Spleen (tissue), 13 donors: ENCODE results near the gene ZNF605. TPM values are rescaled to one million over a fixed set of nuclear protein-coding genes. Genes with fewer than 3 reads are reported as not detected.

Experiments
- DNase-seq: peaks from one replicate; pipeline ENCODE4 v3.0.0-alpha.2; 2020
- H3K27ac ChIP-seq, 8 donors: fragments of 200-600 bp; sonication (generic) in 7 of 8; 1 replicate in 4 of 8; 2 replicates in 4 of 8; pipeline versions ENCODE4 v1.5.0 to v1.8.0; 2016 to 2021; ENCODE audit warnings: inconsistent platforms in 4 of 8, mild to moderate bottlenecking in 4 of 8, moderate library complexity in 1 of 8
- H3K27me3 ChIP-seq, 7 donors: fragments of 200-600 bp; sonication (generic) in 6 of 7; replicated peaks in 1 of 7; 1 replicate in 4 of 7; 2 replicates in 3 of 7; pipeline versions ENCODE4 v1.5.0 to v1.8.0; 2016 to 2021; ENCODE audit warnings: inconsistent platforms in 3 of 7, mild to moderate bottlenecking in 1 of 7
- H3K36me3 ChIP-seq, 6 donors: fragments of 200-600 bp; sonication (generic) in 5 of 6; 1 replicate in 4 of 6; 2 replicates in 2 of 6; pipeline versions ENCODE4 v1.5.0 to v1.8.0; 2016 to 2021; ENCODE audit warnings: inconsistent platforms in 2 of 6
- H3K4me1 ChIP-seq, 6 donors: fragments of 200-600 bp; sonication (generic) in 5 of 6; 1 replicate in 3 of 6; 2 replicates in 3 of 6; pipeline versions ENCODE4 v1.5.0 to v1.8.0; 2016 to 2021; ENCODE audit warnings: inconsistent platforms in 3 of 6
- H3K4me3 ChIP-seq, 8 donors: fragments of 200-600 bp; sonication (generic) in 7 of 8; 1 replicate in 4 of 8; 2 replicates in 4 of 8; pipeline versions ENCODE4 v1.5.0 to v1.8.0; 2016 to 2021; ENCODE audit warnings: inconsistent platforms in 4 of 8, mild to moderate bottlenecking in 4 of 8, moderate library complexity in 2 of 8
- H3K9me3 ChIP-seq, 8 donors: fragments of 200-600 bp; sonication (generic) in 7 of 8; 1 replicate in 4 of 8; 2 replicates in 4 of 8; pipeline versions ENCODE4 v1.5.0 to v1.8.0; 2016 to 2021; ENCODE audit warnings: inconsistent platforms in 4 of 8
- CTCF ChIP-seq, 11 experiments: fragments of 200-600 bp in 7 of 11; fragments of 450-650 bp in 4 of 11; sonication (generic) in 4 of 11; IDR thresholded peaks in 8 of 11; conservative IDR thresholded peaks in 3 of 11; 1 replicate in 7 of 11; 2 replicates in 4 of 11; pipeline versions ENCODE4 v1.4.0 to v1.8.0; 2016 to 2021; ENCODE audit warnings: antibody characterized with exemption in 11 of 11, inconsistent platforms in 4 of 11, mild to moderate bottlenecking in 1 of 11
- POLR2A ChIP-seq, 3 donors: fragments of 450-650 bp; IDR thresholded peaks; one replicate each; pipeline ENCODE4 v1.5.1; 2017; ENCODE audit warnings: antibody characterized with exemption in 3 of 3, mild to moderate bottlenecking in 1 of 3
- POLR2AphosphoS5 ChIP-seq, 3 donors: sonication (generic); formaldehyde crosslinking; IDR thresholded peaks; one replicate each; pipeline ENCODE4 v1.5.1; 2017; ENCODE audit warnings: antibody characterized with exemption in 3 of 3
- WGBS, 5 donors: extraction: QIAGEN DNeasy Blood & Tissue Kit in 3 of 5; methylation state at CpG; one replicate each; pipeline versions ENCODE4 v1.1.5 to v1.1.7; 2013 to 2018; 5-methylcytosine and 5-hydroxymethylcytosine counted together
- intact Hi-C: fragments of 100-400 bp; cut with DNase I; formaldehyde crosslinking; loops from one replicate; pipeline ENCODE4 v1.15.0; 2023; ENCODE audit warnings: low total_unique reads
- long read RNA-seq, 2 donors: transcript quantifications; one replicate each; lab custom pipeline, GENCODE V29; 2026
- polyA plus RNA-seq, 3 donors: library from polyadenylated mRNA; stranded (reverse); fragments of 200-250 nt; gene quantifications; one replicate each; pipeline ENCODE4 v1.2.1, GENCODE V29; 2013
- total RNA-seq, 7 donors: library from RNA; depleted of rRNA in 3 of 7; stranded (reverse); fragments of >200 nt in 3 of 7; fragmentation: NEBNext Ultra II Directional in 4 of 7; extraction: Animal tissue kit (Norgen Biotek cat#: 25700) in 4 of 7; gene quantifications; one replicate each; pipeline versions ENCODE4 v1.1.0 to v1.2.1, GENCODE V29; 2016 to 2021
- donor health status: healthy with polysubstance abuse.
- donor health status: DM: no; HTN: no; CAD: no; lungs with moderate emphysema.
- donor health status: DM: no; HTN: no; CAD: no.
- donor health status: Bipolar disorder and iron deficiency.
- donor health status: healthy.
- donor health status: DM: no; HTN: no; CAD: no.
- donor health status: DM: yes; HTN: yes; CAD: no.

Gene ZNF605
- total RNA-seq: 10 to 100 TPM; 11.0 to 18.9 (median 12.5) TPM
- polyA plus RNA-seq: 1 to 10 TPM; 1.6 to 3.3 (median 1.9) TPM
- long read RNA-seq, donor 1: 0 reads
- long read RNA-seq, donor 2, partial matches to known transcripts: 5 of 11 reads
- long read RNA-seq, donor 2, other reads (novel, unspliced or antisense): 6 of 11 reads

- peak; percentile 95 for DNase-seq
- Histone ChIP-seq H3K4me1 (peaks cover 7 to 38% (median 23%) of the 10 kb centered on the region in 6 donors), H3K4me3 (peak within 1 kb of the TSS; percentile 51 to 81 (median 76)), H3K27me3 (no peaks in the 10 kb centered on the region), H3K9me3 (peaks cover 0 to 41% (median 28%) of the 10 kb centered on the region in 8 donors), H3K27ac (peak within 1 kb of the TSS; percentile 84 to 96 (median 90)), H3K36me3 (peaks cover 0 to 12% (median 0%) of the 10 kb centered on the region in 6 donors)
- WGBS, 5 donors: 1 to 2% (median 2%) methylated on average over 38 to 67 of the region's 67 CpGs
- intact Hi-C loops: no loop called here
- no peak for TF ChIP-seq CTCF (IDR thresholded peaks at IDR 0.05 in 8 of 11, conservative IDR thresholded peaks at IDR 0.05 in 3 of 11)
- TF ChIP-seq POLR2A (IDR thresholded peaks at IDR 0.05): no peak
- peak; percentile 86 to 89 (median 88) for TF ChIP-seq POLR2AphosphoS5 (IDR thresholded peaks at IDR 0.05)
Observed at GRCh38 chr12:132956011-132956788, at the start of gene ZNF605. Gene ZNF605 (minus strand): TSS chr12:132956306. CDS start chr12:132945635, 10,671 bp downstream.

GRCh38 chr12:132998741-132999140, 42.6 kb upstream of the ZNF605 start:
- intact Hi-C loops: no loop called here
- H3K27ac ChIP-seq: no peak overlapping the region
- peaks cover 4 to 98% (median 33%) of the 10 kb centered on the region in 6 donors for H3K36me3 ChIP-seq
- no peaks in the 10 kb centered on the region for H3K27me3 ChIP-seq
- no peak for TF ChIP-seq POLR2A (IDR thresholded peaks at IDR 0.05)
- TF ChIP-seq CTCF (IDR thresholded peaks at IDR 0.05 in 8 of 11, conservative IDR thresholded peaks at IDR 0.05 in 3 of 11): no peak
- no peak for TF ChIP-seq POLR2AphosphoS5 (IDR thresholded peaks at IDR 0.05)
- DNase-seq: no peak
- H3K9me3 ChIP-seq: peaks cover 45 to 100% (median 100%) of the 10 kb centered on the region in 8 donors
- no peaks in the 10 kb centered on the region for H3K4me1 ChIP-seq
- 32 to 54% (median 50%) methylated on average over 1 of the region's 1 CpG for WGBS, 5 donors
- no peak overlapping the region for H3K4me3 ChIP-seq

- peaks cover 9 to 29% (median 23%) of the 10 kb centered on the region in 6 donors for H3K4me1 ChIP-seq
- 3 to 8% (median 4%) methylated on average over 8 to 11 of the region's 11 CpGs for WGBS, 5 donors
- H3K9me3 ChIP-seq: peaks cover 9 to 46% (median 37%) of the 10 kb centered on the region in 8 donors
- no peaks in the 10 kb centered on the region for H3K27me3 ChIP-seq
- no peak for DNase-seq
- no peak for TF ChIP-seq CTCF (IDR thresholded peaks at IDR 0.05 in 8 of 11, conservative IDR thresholded peaks at IDR 0.05 in 3 of 11)
- no peak for TF ChIP-seq POLR2AphosphoS5 (IDR thresholded peaks at IDR 0.05)
- no peak for TF ChIP-seq POLR2A (IDR thresholded peaks at IDR 0.05)
- peaks cover 0 to 44% (median 17%) of the 10 kb centered on the region in 6 donors for H3K36me3 ChIP-seq
- peak overlapping the region; percentile 80 to 99 (median 97) for H3K4me3 ChIP-seq
- peak overlapping the region; percentile 78 to 91 (median 88) for H3K27ac ChIP-seq
- intact Hi-C loops: no loop called here
Observed at GRCh38 chr12:132986885-132987225, 30.7 kb upstream of the ZNF605 start.
